ENCODE data around the gene SLC9A7. TPM values are rescaled to one million over a fixed set of nuclear protein-coding genes. Genes with fewer than 3 reads are reported as not detected.

The SLC9A7 gene
- total and polyA plus RNA-seq, 2 of the 13 experiments (the other 11 are each of a cell fraction or from before 2014, with no cell fraction given), result 5.8 to 7.2 TPM

- in situ Hi-C loops (cut with HindIII; ENCODE audit: extremely low pct_ligation_motif_present, low pct_unique_long_range_greater_than_20kb), result no loop called here
- no TSS peak for BruUV-seq (replicated peaks)
- 87% methylated on average over 3 of the region's 3 CpGs for WGBS (ENCODE audit: low lambda C conversion rate)
- TF ChIP-seq NKX3-1 (CRISPR knock-in tag; IDR thresholded peaks at IDR 0.05) (no peak), MAFF (IDR thresholded peaks at IDR 0.05; ENCODE audit: low read depth, low read length) (no peak), ZMYM4 (CRISPR knock-in tag; IDR thresholded peaks at IDR 0.05) (no peak), ZFP36L1 (CRISPR knock-in tag; IDR thresholded peaks at IDR 0.05) (no peak), IKZF4 (CRISPR knock-in tag; IDR thresholded peaks at IDR 0.05; ENCODE audit: borderline replicate concordance, low read depth, not compliant biosample characterization) (no peak), NCOA5 (CRISPR knock-in tag; IDR thresholded peaks at IDR 0.05) (no peak), TRIM22 (IDR thresholded peaks at IDR 0.05) (no peak), ZSCAN21 (CRISPR knock-in tag; IDR thresholded peaks at IDR 0.05; ENCODE audit: borderline replicate concordance) (no peak)
- intact Hi-C loops (cut with micrococcal nuclease; ENCODE audit: unreplicated experiment), result no loop called here
- DNase-seq (ENCODE audit: low spot score) (no peak), FAIRE-seq (no peak), ATAC-seq (no peak)
- Histone ChIP-seq H3K4me3 (replicated peaks in 1 of 3; ENCODE audit: insufficient read depth in 1 of 3, low read depth in 2 of 3, low read length in 3 of 3) (no peak overlapping the region), H3K4me2 (ENCODE audit: low read depth, low read length) (no peak overlapping the region), H3K27me3 (ENCODE audit: control insufficient read depth in 1 of 2, insufficient read depth in 2 of 2, low read length in 2 of 2) (no peaks in the 10 kb centered on the region), H3K9me3 (ENCODE audit: low read length) (no peaks in the 10 kb centered on the region), H2AFZ (ENCODE audit: low read length) (no peak overlapping the region), H3K9ac (ENCODE audit: insufficient read depth, low read depth, low read length) (no peak overlapping the region), H3K36me3 (replicated peaks in 1 of 2; ENCODE audit: control insufficient read depth in 1 of 2, insufficient read depth in 2 of 2, low read length in 2 of 2) (peaks cover 0 to 3% of the 10 kb centered on the region in 2 experiments; a peak in 2 of 5 replicates), H4K20me1 (ENCODE audit: insufficient read depth, low read length) (no peaks in the 10 kb centered on the region), H3K79me2 (ENCODE audit: insufficient read depth, low read length) (peaks cover 8% of the 10 kb centered on the region), H3K27ac (ENCODE audit: extremely low read length, insufficient read depth, low read length) (no peak overlapping the region), H3K4me1 (ENCODE audit: insufficient read depth, low read length) (peaks cover 27% of the 10 kb centered on the region)
- CTCF ChIA-PET (ENCODE audit: low intra/inter-chr PET ratio, low total read pairs), result no interaction called here
- POLR2A ChIA-PET, result no interaction called here
Observed at GRCh38 chrX:46582325-46582724, 176.6 kb downstream of the SLC9A7 start.

GRCh38 chrX:46580613-46581012, 178.3 kb downstream of the SLC9A7 start:
- in situ Hi-C loops (cut with HindIII; ENCODE audit: extremely low pct_ligation_motif_present, low pct_unique_long_range_greater_than_20kb), result no loop called here
- CTCF ChIA-PET (ENCODE audit: low intra/inter-chr PET ratio, low total read pairs), result no interaction called here
- H3K27ac ChIP-seq (ENCODE audit: extremely low read length, insufficient read depth, low read length), result no peak overlapping the region
- POLR2A ChIA-PET, result no interaction called here
- H3K27me3 ChIP-seq (ENCODE audit: control insufficient read depth in 1 of 2, insufficient read depth in 2 of 2, low read length in 2 of 2), result no peaks in the 10 kb centered on the region
- intact Hi-C loops (cut with micrococcal nuclease; ENCODE audit: unreplicated experiment), result no loop called here
- TF ChIP-seq ZNF34 (CRISPR knock-in tag; IDR thresholded peaks at IDR 0.05; ENCODE audit: borderline replicate concordance), result no peak
- H3K36me3 ChIP-seq (replicated peaks in 1 of 2; ENCODE audit: control insufficient read depth in 1 of 2, insufficient read depth in 2 of 2, low read length in 2 of 2), result no peaks in the 10 kb centered on the region; a peak in 1 of 5 replicates
- no peaks in the 10 kb centered on the region for H3K9me3 ChIP-seq (ENCODE audit: low read length)
- DNase-seq (ENCODE audit: low spot score) (no peak), FAIRE-seq (no peak), ATAC-seq (no peak)
- H3K4me2 ChIP-seq (ENCODE audit: low read depth, low read length), result no peak overlapping the region
- H3K4me1 ChIP-seq (ENCODE audit: insufficient read depth, low read length), result peaks cover 40% of the 10 kb centered on the region
- H3K79me2 ChIP-seq (ENCODE audit: insufficient read depth, low read length), result peaks cover 13% of the 10 kb centered on the region
- 98% methylated on average over 6 of the region's 6 CpGs for WGBS (ENCODE audit: low lambda C conversion rate)
- H3K9ac ChIP-seq (ENCODE audit: insufficient read depth, low read depth, low read length), result no peak overlapping the region
- H2AFZ ChIP-seq (ENCODE audit: low read length), result no peak overlapping the region
- no peak overlapping the region for H3K4me3 ChIP-seq (replicated peaks in 1 of 3; ENCODE audit: insufficient read depth in 1 of 3, low read depth in 2 of 3, low read length in 3 of 3)
- no TSS peak for BruUV-seq (replicated peaks)
- no peaks in the 10 kb centered on the region for H4K20me1 ChIP-seq (ENCODE audit: insufficient read depth, low read length)

Data from HepG2 (cell line).